ENCODE results near the gene IL1A.

IL1A gene

DNA sequence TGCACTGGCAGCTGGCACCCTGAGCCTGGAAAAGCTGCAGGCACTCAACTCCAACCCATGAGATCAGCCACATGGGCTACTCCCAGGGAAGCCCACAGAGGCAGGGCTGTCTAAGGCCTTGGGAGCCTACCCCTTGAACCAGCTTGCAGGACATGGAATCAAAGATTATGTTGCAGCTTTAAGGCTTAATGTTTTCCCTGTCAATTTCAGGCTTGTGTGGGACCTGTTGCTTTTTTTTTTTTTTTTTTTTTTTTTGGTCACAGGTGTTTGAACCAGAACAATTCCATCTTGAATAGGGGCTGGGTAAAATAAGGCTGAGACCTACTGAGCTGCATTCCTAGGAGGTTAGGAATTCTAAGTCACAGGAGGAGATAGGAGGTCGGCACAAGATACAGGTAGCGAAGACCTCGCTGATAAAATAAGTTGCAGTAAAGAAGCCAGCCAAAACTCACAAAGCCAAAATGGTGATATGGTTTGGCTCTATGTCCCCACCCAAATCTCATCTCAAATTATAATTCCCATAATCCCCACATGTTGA is 7.5 kb upstream of the IL1A start:
- TF ChIP-seq, protein P1, sequence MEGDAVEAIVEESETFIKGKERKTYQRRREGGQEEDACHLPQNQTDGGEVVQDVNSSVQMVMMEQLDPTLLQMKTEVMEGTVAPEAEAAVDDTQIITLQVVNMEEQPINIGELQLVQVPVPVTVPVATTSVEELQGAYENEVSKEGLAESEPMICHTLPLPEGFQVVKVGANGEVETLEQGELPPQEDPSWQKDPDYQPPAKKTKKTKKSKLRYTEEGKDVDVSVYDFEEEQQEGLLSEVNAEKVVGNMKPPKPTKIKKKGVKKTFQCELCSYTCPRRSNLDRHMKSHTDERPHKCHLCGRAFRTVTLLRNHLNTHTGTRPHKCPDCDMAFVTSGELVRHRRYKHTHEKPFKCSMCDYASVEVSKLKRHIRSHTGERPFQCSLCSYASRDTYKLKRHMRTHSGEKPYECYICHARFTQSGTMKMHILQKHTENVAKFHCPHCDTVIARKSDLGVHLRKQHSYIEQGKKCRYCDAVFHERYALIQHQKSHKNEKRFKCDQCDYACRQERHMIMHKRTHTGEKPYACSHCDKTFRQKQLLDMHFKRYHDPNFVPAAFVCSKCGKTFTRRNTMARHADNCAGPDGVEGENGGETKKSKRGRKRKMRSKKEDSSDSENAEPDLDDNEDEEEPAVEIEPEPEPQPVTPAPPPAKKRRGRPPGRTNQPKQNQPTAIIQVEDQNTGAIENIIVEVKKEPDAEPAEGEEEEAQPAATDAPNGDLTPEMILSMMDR (IDR thresholded peaks at IDR 0.05; ENCODE audit: insufficient read depth, low read length, poor library complexity, severe bottlenecking), result no peak
- Histone ChIP-seq H3K27me3 (replicated peaks; ENCODE audit: control insufficient read depth, insufficient read depth, low read length) (no peaks in the 10 kb centered on the region), H3K36me3 (ENCODE audit: control insufficient read depth, insufficient read depth, low read length) (no peaks in the 10 kb centered on the region), H3K4me3 (replicated peaks; ENCODE audit: low read depth, low read length) (no peak overlapping the region)
- DNase-seq (ENCODE audit: extremely low read depth, insufficient read length), result no peak

DNA sequence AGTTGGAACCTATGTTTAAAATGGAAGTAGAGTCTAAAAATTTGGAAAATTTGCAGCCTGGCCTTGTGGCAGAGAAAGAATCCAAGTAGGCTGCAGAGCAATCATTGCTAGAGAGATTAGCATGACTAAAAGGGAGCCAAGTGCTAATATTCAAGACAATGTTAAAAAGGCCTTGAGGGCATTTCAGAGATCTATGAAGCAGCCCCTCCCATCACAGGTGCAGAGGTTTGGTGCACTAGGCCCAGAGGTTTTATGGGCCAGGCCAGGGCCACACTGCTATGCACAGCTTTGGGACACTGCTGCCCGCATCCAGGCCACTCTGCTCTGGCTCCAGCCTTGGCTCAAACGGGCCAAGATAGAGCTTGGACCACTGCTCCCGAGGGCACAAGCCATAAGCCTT is 6.7 kb upstream of the IL1A start:
- Histone ChIP-seq H3K27me3 (replicated peaks; ENCODE audit: control insufficient read depth, insufficient read depth, low read length) (no peaks in the 10 kb centered on the region), H3K36me3 (ENCODE audit: control insufficient read depth, insufficient read depth, low read length) (no peaks in the 10 kb centered on the region), H3K4me3 (replicated peaks; ENCODE audit: low read depth, low read length) (no peak overlapping the region)
- no peak for DNase-seq (ENCODE audit: extremely low read depth, insufficient read length)
- TF ChIP-seq, protein P1 (IDR thresholded peaks at IDR 0.05; ENCODE audit: insufficient read depth, low read length, poor library complexity, severe bottlenecking), result no peak

DNA sequence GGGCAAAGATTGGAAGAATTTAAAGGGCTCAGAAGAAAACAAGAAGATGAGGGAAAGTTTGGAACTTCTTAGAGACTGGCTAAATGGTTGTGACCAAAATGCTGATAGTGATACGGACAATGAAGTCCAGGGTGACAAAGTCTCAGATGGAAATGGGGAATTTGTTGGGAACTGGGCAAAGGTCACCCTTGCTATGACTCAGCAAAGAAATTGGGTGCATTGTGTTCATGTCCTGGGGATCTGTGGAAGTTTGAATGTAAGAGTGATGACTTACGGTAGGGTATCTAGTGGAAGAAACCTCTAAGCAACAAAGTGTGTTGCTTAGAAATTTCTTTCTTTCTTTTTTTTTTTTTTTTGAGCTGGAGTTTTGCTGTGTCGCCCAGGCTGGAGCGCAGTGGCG is 6.0 kb upstream of the IL1A start:
- Histone ChIP-seq H3K27me3 (replicated peaks; ENCODE audit: control insufficient read depth, insufficient read depth, low read length) (no peaks in the 10 kb centered on the region), H3K4me3 (replicated peaks; ENCODE audit: low read depth, low read length) (no peak overlapping the region), H3K36me3 (ENCODE audit: control insufficient read depth, insufficient read depth, low read length) (no peaks in the 10 kb centered on the region)
- TF ChIP-seq, protein P1 (IDR thresholded peaks at IDR 0.05; ENCODE audit: insufficient read depth, low read length, poor library complexity, severe bottlenecking), result no peak
- DNase-seq (ENCODE audit: extremely low read depth, insufficient read length), result no peak

DNA sequence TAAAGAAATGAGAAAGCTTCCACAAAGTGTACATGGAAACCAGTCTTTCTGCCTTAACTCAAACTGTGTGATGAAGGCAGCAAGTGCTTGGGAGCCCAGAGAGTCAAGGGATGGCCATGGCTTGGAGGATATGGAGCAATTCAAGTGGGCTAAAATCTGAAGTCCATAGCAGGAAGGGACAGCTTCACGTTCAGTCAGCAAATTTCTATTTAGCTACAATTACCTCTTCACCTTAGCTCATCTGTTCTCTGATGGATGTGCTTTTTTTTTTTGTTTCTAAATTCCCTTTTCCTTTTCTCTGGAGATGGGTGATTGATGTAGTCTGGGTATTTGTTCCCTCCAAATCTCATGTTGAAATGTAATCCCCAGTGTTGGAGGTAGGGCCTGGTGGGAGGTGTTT is 4.9 kb upstream of the IL1A start:
- H3K27me3 ChIP-seq (replicated peaks; ENCODE audit: control insufficient read depth, insufficient read depth, low read length), result no peaks in the 10 kb centered on the region
- DNase-seq (ENCODE audit: extremely low read depth, insufficient read length), result no peak
- TF ChIP-seq, protein P1 (IDR thresholded peaks at IDR 0.05; ENCODE audit: insufficient read depth, low read length, poor library complexity, severe bottlenecking), result no peak

DNA sequence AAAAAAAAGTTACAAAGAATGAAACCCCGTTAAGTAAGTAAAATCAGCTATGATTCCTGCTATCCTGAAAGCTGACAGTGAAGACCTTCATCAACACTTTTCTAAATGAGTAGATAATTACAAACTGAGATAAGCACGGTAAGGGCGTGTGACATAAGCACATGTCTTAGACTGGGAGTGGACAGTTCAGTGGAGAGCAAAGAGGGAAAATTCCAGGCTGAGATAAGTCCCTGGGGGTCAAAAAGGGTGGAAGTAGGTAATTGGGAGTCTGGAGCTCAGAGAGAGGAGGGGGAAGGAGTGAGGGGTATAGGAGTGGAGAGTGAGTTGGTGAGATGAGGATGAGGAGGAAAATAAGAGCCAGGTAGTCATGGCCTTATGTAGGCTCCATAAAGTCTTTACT is 4.4 kb upstream of the IL1A start:
- Histone ChIP-seq H3K27me3 (replicated peaks; ENCODE audit: control insufficient read depth, insufficient read depth, low read length) (no peaks in the 10 kb centered on the region), H3K4me3 (replicated peaks; ENCODE audit: low read depth, low read length) (no peak overlapping the region), H3K36me3 (ENCODE audit: control insufficient read depth, insufficient read depth, low read length) (no peaks in the 10 kb centered on the region)
- DNase-seq (ENCODE audit: extremely low read depth, insufficient read length), result no peak
- TF ChIP-seq, protein P1 (IDR thresholded peaks at IDR 0.05; ENCODE audit: insufficient read depth, low read length, poor library complexity, severe bottlenecking), result no peak

More for the DNA sequence above, 4.9 kb upstream of the IL1A start:
- no peaks in the 10 kb centered on the region for H3K36me3 ChIP-seq (ENCODE audit: control insufficient read depth, insufficient read depth, low read length)
- no peak overlapping the region for H3K4me3 ChIP-seq (replicated peaks; ENCODE audit: low read depth, low read length)

All from GM06990 (cell line).